GM18520 (cell line): ENCODE results near the gene C13orf42.

Experiments used
- ATAC-seq: cut with Tn5 transposase; IDR thresholded peaks from one replicate; pipeline ENCODE4 v1.9.1; 2021; ENCODE audit not compliant: unreplicated experiment

The C13orf42 gene

GRCh38 chr13:51111174-51111573 lies at the start of gene C13orf42:
C13orf42 (minus strand) TSS chr13:51111274; CDS start chr13:51111209, 65 bp downstream.
- no peak for ATAC-seq

GRCh38 chr13:51158880-51159518 lies 47.9 kb upstream of the C13orf42 start:
- no peak for ATAC-seq

- no peak for ATAC-seq
Measured at GRCh38 chr13:51158365-51158764, 47.3 kb upstream of the C13orf42 start.

- no peak for ATAC-seq
Measured at GRCh38 chr13:51156648-51157047, 45.6 kb upstream of the C13orf42 start.

- ATAC-seq: no peak
Measured at GRCh38 chr13:51155776-51156515, 44.9 kb upstream of the C13orf42 start.

- no peak for ATAC-seq
Measured at GRCh38 chr13:51155161-51155560, 44.1 kb upstream of the C13orf42 start.

- ATAC-seq: no peak
Measured at GRCh38 chr13:51154029-51154555, 43.0 kb upstream of the C13orf42 start.

- no peak for ATAC-seq
Measured at GRCh38 chr13:51153527-51153926, 42.5 kb upstream of the C13orf42 start.

GRCh38 chr13:51152701-51153100 lies 41.6 kb upstream of the C13orf42 start:
- no peak for ATAC-seq

GRCh38 chr13:51151463-51151862 lies 40.4 kb upstream of the C13orf42 start:
- no peak for ATAC-seq

GRCh38 chr13:51148952-51149573 lies 38.0 kb upstream of the C13orf42 start:
- no peak for ATAC-seq

- ATAC-seq: no peak
Measured at GRCh38 chr13:51148223-51148951, 37.3 kb upstream of the C13orf42 start.

- no peak for ATAC-seq
Measured at GRCh38 chr13:51147732-51148131, 36.7 kb upstream of the C13orf42 start.

GRCh38 chr13:51146667-51147066 lies 35.6 kb upstream of the C13orf42 start:
- no peak for ATAC-seq

- ATAC-seq: no peak
Measured at GRCh38 chr13:51137250-51137649, 26.2 kb upstream of the C13orf42 start.

- ATAC-seq: no peak
Measured at GRCh38 chr13:51136276-51136980, 25.4 kb upstream of the C13orf42 start.

GRCh38 chr13:51134763-51135365 lies 23.8 kb upstream of the C13orf42 start:
- no peak for ATAC-seq

GRCh38 chr13:51130348-51130747 lies 19.3 kb upstream of the C13orf42 start:
- no peak for ATAC-seq

- ATAC-seq: peak; percentile 70
Measured at GRCh38 chr13:51125495-51126226, 14.6 kb upstream of the C13orf42 start.
